Gastrocnemius medialis (tissue), 4 donors: ENCODE results near the gene DLL4. TPM values are rescaled to one million over a fixed set of nuclear protein-coding genes. Genes with fewer than 3 reads are reported as not detected.

Experiments used
- ATAC-seq, 2 donors: fragments of 150-250 bp; one replicate each; pipeline ENCODE4 v1.9.1; 2016
- DNase-seq, 2 donors: peaks; one replicate each; pipeline ENCODE4 v3.0.0-alpha.2; 2019
- H3K27ac ChIP-seq, 4 donors: fragments of 200-600 bp; sonication (generic); 1 replicate in 1 of 4; 2 replicates in 3 of 4; pipeline ENCODE4 v1.5.1; 2016 to 2018; ENCODE audit warnings: mild to moderate bottlenecking in 2 of 4, moderate library complexity in 1 of 4
- H3K27me3 ChIP-seq, 3 donors: fragments of 200-600 bp; sonication (generic) in 2 of 3; 1 replicate in 1 of 3; 2 replicates in 2 of 3; pipeline versions ENCODE4 v1.5.1 to v1.6.0; 2016 to 2019; ENCODE audit warnings: mild to moderate bottlenecking in 1 of 3, moderate library complexity in 1 of 3
- H3K36me3 ChIP-seq, 2 donors: fragments of 200-600 bp; sonication (generic) in 1 of 2; one replicate each; pipeline ENCODE4 v1.5.1; 2017 to 2018
- H3K4me1 ChIP-seq, 2 donors: fragments of 200-600 bp; sonication (generic) in 1 of 2; one replicate each; pipeline ENCODE4 v1.5.1; 2016 to 2017; ENCODE audit warnings: mild to moderate bottlenecking in 2 of 2
- H3K4me3 ChIP-seq, 4 donors: fragments of 200-600 bp; sonication (generic) in 3 of 4; 1 replicate in 1 of 4; 2 replicates in 3 of 4; pipeline ENCODE4 v1.5.1; 2016 to 2019; ENCODE audit warnings: mild to moderate bottlenecking in 2 of 4
- H3K9me3 ChIP-seq, 3 donors: fragments of 200-600 bp; sonication (generic) in 2 of 3; 1 replicate in 1 of 3; 2 replicates in 2 of 3; pipeline ENCODE4 v1.5.1; 2016 to 2019
- CTCF ChIP-seq, 5 experiments: fragments of 450-650 bp in 3 of 5; fragments of 200-600 bp in 2 of 5; sonication (generic) in 2 of 5; IDR thresholded peaks in 4 of 5; conservative IDR thresholded peaks in 1 of 5; 1 replicate in 4 of 5; 2 replicates in 1 of 5; pipeline ENCODE4 v1.5.1; 2016 to 2019; ENCODE audit warnings: antibody characterized with exemption in 5 of 5, mild to moderate bottlenecking in 3 of 5, moderate library complexity in 3 of 5
- POLR2A ChIP-seq, 2 donors: fragments of 450-650 bp; IDR thresholded peaks; one replicate each; pipeline ENCODE4 v1.6.1; 2017; ENCODE audit warnings: antibody characterized with exemption in 2 of 2, mild to moderate bottlenecking in 2 of 2, moderate library complexity in 2 of 2
- in situ Hi-C, 4 donors: fragments of 200-750 bp; cut with MboI; loops; one replicate each; pipeline versions ENCODE4 v1.15.0 to v1.8.0; 2017; ENCODE audit warnings: low sequenced_read_pairs in 4 of 4
- intact Hi-C: fragments of 100-400 bp; cut with DNase I; formaldehyde crosslinking; loops from one replicate; pipeline ENCODE4 v1.15.1; 2023; ENCODE audit warnings: low total_unique reads
- total RNA-seq, 4 donors: library from RNA; depleted of rRNA; stranded (reverse); fragments of >200 nt; gene quantifications; one replicate each; pipeline versions ENCODE4 v1.1.0 to v1.2.3, GENCODE V29; 2016

Gene DLL4
- total RNA-seq, 4 donors from 2014 or later = 5.9 to 15.7 (median 8.9) TPM

- H3K36me3 ChIP-seq = no peaks in the 10 kb centered on the region
- peaks cover 4 to 7% of the 10 kb centered on the region in 2 donors for H3K4me1 ChIP-seq
- ATAC-seq (no peak), DNase-seq (no peak)
- TF ChIP-seq CTCF (IDR thresholded peaks at IDR 0.05 in 4 of 5, conservative IDR thresholded peaks at IDR 0.05 in 1 of 5) = no peak
- no peak for TF ChIP-seq POLR2A (IDR thresholded peaks at IDR 0.05)
- H3K4me3 ChIP-seq = no peak overlapping the region
- intact Hi-C loops = no loop called here
- no peaks in the 10 kb centered on the region for H3K9me3 ChIP-seq
- in situ Hi-C loops = loop anchor here in 1 of 4 donors (25.0 kb wide), 1 partner anchor 377 kb away; no protein-coding TSS in a partner anchor
- no peaks in the 10 kb centered on the region for H3K27me3 ChIP-seq
- no peak overlapping the region for H3K27ac ChIP-seq
Measured at GRCh38 chr15:40889112-40889511, 40.0 kb upstream of the DLL4 start.

GRCh38 chr15:40891138-40891537, 38.0 kb upstream of the DLL4 start:
- Histone ChIP-seq H3K4me3 (no peak overlapping the region), H3K9me3 (no peaks in the 10 kb centered on the region), H3K4me1 (peaks cover 13 to 17% of the 10 kb centered on the region in 2 donors), H3K27me3 (no peaks in the 10 kb centered on the region), H3K27ac (no peak overlapping the region), H3K36me3 (no peaks in the 10 kb centered on the region)
- TF ChIP-seq POLR2A (IDR thresholded peaks at IDR 0.05) (no peak), CTCF (IDR thresholded peaks at IDR 0.05 in 4 of 5, conservative IDR thresholded peaks at IDR 0.05 in 1 of 5) (no peak)
- intact Hi-C loops = loop anchor here (5.0 to 10.0 kb wide), 4 partner anchors 86 to 369 kb away; partner anchors contain the start of genes DNAJC17, KNL1 and ZFYVE19
- ATAC-seq = no peak
- in situ Hi-C loops = loop anchor here in 2 of 4 donors (5.0 to 25.0 kb wide), 5 partner anchors 34 to 379 kb away; partner anchors contain the start of genes KNL1 (in 2 of the 2) and RAD51 (in 1 of the 2)
- no peak for DNase-seq

GRCh38 chr15:40891810-40892446, 37.2 kb upstream of the DLL4 start:
- ATAC-seq = no peak
- no peak for DNase-seq
- H3K4me3 ChIP-seq = no peak overlapping the region
- H3K9me3 ChIP-seq = no peaks in the 10 kb centered on the region
- no peak overlapping the region for H3K27ac ChIP-seq
- H3K27me3 ChIP-seq = no peaks in the 10 kb centered on the region
- in situ Hi-C loops (loop anchor here in 2 of 4 donors (5.0 to 25.0 kb wide), 5 partner anchors 35 to 380 kb away; partner anchors contain the start of genes KNL1 (in 2 of the 2) and RAD51 (in 1 of the 2)), intact Hi-C loops (loop anchor here (5.0 to 10.0 kb wide), 4 partner anchors 87 to 370 kb away; partner anchors contain the start of genes DNAJC17, KNL1 and ZFYVE19)
- peaks cover 0 to 1% of the 10 kb centered on the region in 2 donors for H3K36me3 ChIP-seq
- peaks cover 13 to 17% of the 10 kb centered on the region in 2 donors for H3K4me1 ChIP-seq
- TF ChIP-seq CTCF (IDR thresholded peaks at IDR 0.05 in 4 of 5, conservative IDR thresholded peaks at IDR 0.05 in 1 of 5) (peak in 1 of 5 experiments; percentile 59), POLR2A (IDR thresholded peaks at IDR 0.05) (no peak)

- TF ChIP-seq CTCF (IDR thresholded peaks at IDR 0.05 in 4 of 5, conservative IDR thresholded peaks at IDR 0.05 in 1 of 5) (no peak), POLR2A (IDR thresholded peaks at IDR 0.05) (no peak)
- H3K9me3 ChIP-seq = no peaks in the 10 kb centered on the region
- peaks cover 0 to 7% of the 10 kb centered on the region in 2 donors for H3K36me3 ChIP-seq
- ATAC-seq (no peak), DNase-seq (no peak)
- H3K4me1 ChIP-seq = peaks cover 13 to 17% of the 10 kb centered on the region in 2 donors
- intact Hi-C loops = loop anchor here (5.0 to 10.0 kb wide), 4 partner anchors 88 to 370 kb away; partner anchors contain the start of genes DNAJC17, KNL1 and ZFYVE19
- in situ Hi-C loops = loop anchor here in 2 of 4 donors (5.0 to 25.0 kb wide), 5 partner anchors 35 to 380 kb away; partner anchors contain the start of genes KNL1 (in 2 of the 2) and RAD51 (in 1 of the 2)
- H3K4me3 ChIP-seq = no peak overlapping the region
- H3K27me3 ChIP-seq = no peaks in the 10 kb centered on the region
- H3K27ac ChIP-seq = no peak overlapping the region
Measured at GRCh38 chr15:40892447-40893012, 36.6 kb upstream of the DLL4 start.
